ENCODE data around the gene MAPKAP1. TPM values are rescaled to one million over a fixed set of nuclear protein-coding genes. Genes with fewer than 3 reads are reported as not detected.

MAPKAP1 gene
- total and polyA plus RNA-seq, 2 of the 13 experiments (the other 11 are each of a cell fraction or from before 2014, with no cell fraction given) = 45.0 to 64.3 TPM

DNA sequence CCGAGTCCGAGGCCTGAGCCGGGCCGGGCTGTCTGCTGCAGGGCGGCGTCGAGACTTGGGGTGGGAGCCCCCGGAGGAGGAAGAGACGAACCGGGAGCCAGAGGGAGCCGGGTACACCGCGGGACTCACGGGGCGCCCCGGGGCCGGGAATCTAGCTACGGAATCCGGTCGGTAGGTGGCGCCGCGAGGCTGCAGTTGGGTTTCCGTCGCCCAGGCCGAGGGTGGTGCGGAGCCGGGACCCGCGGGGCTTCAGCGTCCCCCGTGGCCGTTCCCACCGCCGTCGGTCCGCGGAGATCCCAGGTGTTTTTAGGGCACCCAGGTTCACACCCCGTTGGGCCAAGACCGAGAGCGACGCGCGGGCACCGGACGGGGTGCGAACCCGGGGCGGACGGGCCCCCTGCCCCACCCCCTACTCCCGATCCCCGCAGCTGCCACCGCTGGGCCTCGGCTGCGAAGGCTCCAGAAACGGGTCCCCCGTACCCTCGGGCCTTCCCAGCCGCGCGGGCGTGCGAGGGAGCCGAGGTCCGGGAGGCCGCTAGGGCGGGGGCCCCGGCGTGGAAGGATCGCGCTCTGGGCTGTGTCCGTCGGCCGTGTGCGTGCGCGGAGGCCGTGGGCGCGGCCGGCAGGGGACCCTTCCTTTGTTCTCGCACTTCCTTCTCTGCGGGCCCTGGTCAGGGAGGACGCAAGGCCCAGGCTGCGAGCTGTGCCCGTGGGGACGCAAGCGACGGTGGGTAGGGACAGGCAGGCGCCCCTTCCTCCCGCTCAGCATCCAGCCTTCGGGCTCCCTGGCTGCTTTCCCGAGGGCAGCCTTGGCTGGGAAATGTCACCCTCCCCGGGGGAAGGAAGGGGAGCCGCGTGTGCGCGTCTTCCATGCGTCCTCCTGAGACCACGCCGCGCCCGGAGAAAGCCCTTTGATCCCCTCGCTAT is 298.8 kb downstream of the MAPKAP1 start (continued):
- 0 out of 2 replicates have a peak, but pooled peaks have one; percentile 39 for TF ChIP-seq NFKB2 (CRISPR knock-in tag; IDR thresholded peaks at IDR 0.05; ENCODE audit: borderline replicate concordance)
- peak; percentile 62; the same call in 1 of the 2 replicates for TF ChIP-seq ARID2 (CRISPR knock-in tag; IDR thresholded peaks at IDR 0.05; ENCODE audit: borderline replicate concordance)
- TF ChIP-seq RFX3 (CRISPR knock-in tag; IDR thresholded peaks at IDR 0.05) = no peak
- TF ChIP-seq, protein P1, sequence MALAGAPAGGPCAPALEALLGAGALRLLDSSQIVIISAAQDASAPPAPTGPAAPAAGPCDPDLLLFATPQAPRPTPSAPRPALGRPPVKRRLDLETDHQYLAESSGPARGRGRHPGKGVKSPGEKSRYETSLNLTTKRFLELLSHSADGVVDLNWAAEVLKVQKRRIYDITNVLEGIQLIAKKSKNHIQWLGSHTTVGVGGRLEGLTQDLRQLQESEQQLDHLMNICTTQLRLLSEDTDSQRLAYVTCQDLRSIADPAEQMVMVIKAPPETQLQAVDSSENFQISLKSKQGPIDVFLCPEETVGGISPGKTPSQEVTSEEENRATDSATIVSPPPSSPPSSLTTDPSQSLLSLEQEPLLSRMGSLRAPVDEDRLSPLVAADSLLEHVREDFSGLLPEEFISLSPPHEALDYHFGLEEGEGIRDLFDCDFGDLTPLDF (CRISPR knock-in tag; IDR thresholded peaks at IDR 0.05) = no peak
- no peak for TF ChIP-seq HNF4G (IDR thresholded peaks at IDR 0.05; ENCODE audit: borderline replicate concordance, low read depth, low read length)
- 0 out of 2 replicates have a peak, but pooled peaks have one; percentile 4 for TF ChIP-seq HNF4G (CRISPR knock-in tag; IDR thresholded peaks at IDR 0.05; ENCODE audit: borderline replicate concordance, low read depth)
- no peak for TF ChIP-seq POLR2A (IDR thresholded peaks at IDR 0.05; ENCODE audit: insufficient read depth in 1 of 2, low read depth in 2 of 2, low read length in 2 of 2)
- TF ChIP-seq ZNF75D (CRISPR knock-in tag; IDR thresholded peaks at IDR 0.05; ENCODE audit: borderline replicate concordance) = no peak
- TF ChIP-seq FOXK2 (IDR thresholded peaks at IDR 0.05) = no peak
- peak; percentile 65; the same call in 1 of the 2 replicates for TF ChIP-seq GABPB1 (CRISPR knock-in tag; IDR thresholded peaks at IDR 0.05)
- TF ChIP-seq, protein P2, sequence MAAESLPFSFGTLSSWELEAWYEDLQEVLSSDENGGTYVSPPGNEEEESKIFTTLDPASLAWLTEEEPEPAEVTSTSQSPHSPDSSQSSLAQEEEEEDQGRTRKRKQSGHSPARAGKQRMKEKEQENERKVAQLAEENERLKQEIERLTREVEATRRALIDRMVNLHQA (CRISPR knock-in tag; IDR thresholded peaks at IDR 0.05) = no peak
- TF ChIP-seq ZFP37 (CRISPR knock-in tag; IDR thresholded peaks at IDR 0.05; ENCODE audit: borderline replicate concordance) = no peak
- TF ChIP-seq NCOA5 (CRISPR knock-in tag; IDR thresholded peaks at IDR 0.05) = no peak
- 0 out of 2 replicates have a peak, but pooled peaks have one; percentile 38 for TF ChIP-seq ZFP62 (CRISPR knock-in tag; IDR thresholded peaks at IDR 0.05)
- TF ChIP-seq SATB2 (CRISPR knock-in tag; IDR thresholded peaks at IDR 0.05) = no peak
- TF ChIP-seq ZNF253 (CRISPR knock-in tag; IDR thresholded peaks at IDR 0.05; ENCODE audit: borderline replicate concordance) = no peak
- TF ChIP-seq KDM5B (CRISPR knock-in tag; IDR thresholded peaks at IDR 0.05; ENCODE audit: borderline replicate concordance) = peak; percentile 13; the same call in 1 of the 2 replicates
- TF ChIP-seq HNRNPUL1 (IDR thresholded peaks at IDR 0.05; ENCODE audit: low read depth, low read length) = no peak
- TF ChIP-seq, protein P3, sequence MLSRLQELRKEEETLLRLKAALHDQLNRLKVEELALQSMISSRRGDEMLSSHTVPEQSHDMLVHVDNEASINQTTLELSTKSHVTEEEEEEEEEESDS (CRISPR knock-in tag; IDR thresholded peaks at IDR 0.05; ENCODE audit: borderline replicate concordance) = no peak
- no peak for TF ChIP-seq SKI (IDR thresholded peaks at IDR 0.05; ENCODE audit: partially characterized antibody)
- TF ChIP-seq, protein P4, sequence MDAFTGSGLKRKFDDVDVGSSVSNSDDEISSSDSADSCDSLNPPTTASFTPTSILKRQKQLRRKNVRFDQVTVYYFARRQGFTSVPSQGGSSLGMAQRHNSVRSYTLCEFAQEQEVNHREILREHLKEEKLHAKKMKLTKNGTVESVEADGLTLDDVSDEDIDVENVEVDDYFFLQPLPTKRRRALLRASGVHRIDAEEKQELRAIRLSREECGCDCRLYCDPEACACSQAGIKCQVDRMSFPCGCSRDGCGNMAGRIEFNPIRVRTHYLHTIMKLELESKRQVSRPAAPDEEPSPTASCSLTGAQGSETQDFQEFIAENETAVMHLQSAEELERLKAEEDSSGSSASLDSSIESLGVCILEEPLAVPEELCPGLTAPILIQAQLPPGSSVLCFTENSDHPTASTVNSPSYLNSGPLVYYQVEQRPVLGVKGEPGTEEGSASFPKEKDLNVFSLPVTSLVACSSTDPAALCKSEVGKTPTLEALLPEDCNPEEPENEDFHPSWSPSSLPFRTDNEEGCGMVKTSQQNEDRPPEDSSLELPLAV (CRISPR knock-in tag; conservative IDR thresholded peaks at IDR 0.05; ENCODE audit: low read depth) = no peak
- no peak for TF ChIP-seq ZNF451 (CRISPR knock-in tag; IDR thresholded peaks at IDR 0.05)
- TF ChIP-seq, protein P5, sequence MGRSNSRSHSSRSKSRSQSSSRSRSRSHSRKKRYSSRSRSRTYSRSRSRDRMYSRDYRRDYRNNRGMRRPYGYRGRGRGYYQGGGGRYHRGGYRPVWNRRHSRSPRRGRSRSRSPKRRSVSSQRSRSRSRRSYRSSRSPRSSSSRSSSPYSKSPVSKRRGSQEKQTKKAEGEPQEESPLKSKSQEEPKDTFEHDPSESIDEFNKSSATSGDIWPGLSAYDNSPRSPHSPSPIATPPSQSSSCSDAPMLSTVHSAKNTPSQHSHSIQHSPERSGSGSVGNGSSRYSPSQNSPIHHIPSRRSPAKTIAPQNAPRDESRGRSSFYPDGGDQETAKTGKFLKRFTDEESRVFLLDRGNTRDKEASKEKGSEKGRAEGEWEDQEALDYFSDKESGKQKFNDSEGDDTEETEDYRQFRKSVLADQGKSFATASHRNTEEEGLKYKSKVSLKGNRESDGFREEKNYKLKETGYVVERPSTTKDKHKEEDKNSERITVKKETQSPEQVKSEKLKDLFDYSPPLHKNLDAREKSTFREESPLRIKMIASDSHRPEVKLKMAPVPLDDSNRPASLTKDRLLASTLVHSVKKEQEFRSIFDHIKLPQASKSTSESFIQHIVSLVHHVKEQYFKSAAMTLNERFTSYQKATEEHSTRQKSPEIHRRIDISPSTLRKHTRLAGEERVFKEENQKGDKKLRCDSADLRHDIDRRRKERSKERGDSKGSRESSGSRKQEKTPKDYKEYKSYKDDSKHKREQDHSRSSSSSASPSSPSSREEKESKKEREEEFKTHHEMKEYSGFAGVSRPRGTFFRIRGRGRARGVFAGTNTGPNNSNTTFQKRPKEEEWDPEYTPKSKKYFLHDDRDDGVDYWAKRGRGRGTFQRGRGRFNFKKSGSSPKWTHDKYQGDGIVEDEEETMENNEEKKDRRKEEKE (IDR thresholded peaks at IDR 0.05) = no peak
- no peak for TF ChIP-seq ZNF326 (CRISPR knock-in tag; IDR thresholded peaks at IDR 0.05; ENCODE audit: borderline replicate concordance)
- TF ChIP-seq SIN3B (IDR thresholded peaks at IDR 0.05; ENCODE audit: low read length) = no peak

Measured in HepG2 (cell line).